Activated CD8-positive, alpha-beta T cell treated with anti-CD3 and anti-CD28 coated beads for 36 hours (primary cell): ENCODE results near the gene DGKD. TPM values are rescaled to one million over a fixed set of nuclear protein-coding genes. Genes with fewer than 3 reads are reported as not detected.

ENCODE experiments used
- ATAC-seq: fragments of 200-7000 bp; cut with Tn5 transposase; one replicate; pipeline ENCODE4 v1.10.0; 2021; ENCODE audit warnings: mild to moderate bottlenecking, moderate library complexity
- CTCF ChIA-PET: fragments of 350-600 bp; sonication (Branson Sonifier 250); formaldehyde crosslinking; loops from one replicate; lab custom pipeline; 2021; ENCODE audit warnings: antibody characterized with exemption; lab: Charles Lee
- POLR2A ChIA-PET: fragments of 350-600 bp; sonication (Branson Sonifier 250); formaldehyde crosslinking; loops from one replicate; lab custom pipeline; 2021; ENCODE audit warnings: antibody characterized with exemption; lab: Charles Lee
- DNase-seq: peaks from one replicate; pipeline ENCODE4 v3.0.0-alpha.2; 2020
- H3K27ac Mint-ChIP-seq: one replicate; pipeline ENCODE4 v1.8.0; 2021; ENCODE audit warnings: mild to moderate bottlenecking, mixed read lengths
- H3K27me3 Mint-ChIP-seq: one replicate; pipeline ENCODE4 v1.8.0; 2021; ENCODE audit warnings: mixed read lengths
- H3K36me3 Mint-ChIP-seq: one replicate; pipeline ENCODE4 v1.8.0; 2021; ENCODE audit warnings: low read depth, mixed read lengths
- H3K4me1 Mint-ChIP-seq: one replicate; pipeline ENCODE4 v1.8.0; 2021; ENCODE audit warnings: low read depth, mixed read lengths
- H3K4me3 Mint-ChIP-seq: one replicate; pipeline ENCODE4 v1.8.0; 2021; ENCODE audit warnings: mild to moderate bottlenecking, moderate library complexity, mixed read lengths
- H3K9me3 Mint-ChIP-seq: one replicate; pipeline ENCODE4 v1.8.0; 2021; ENCODE audit warnings: mixed read lengths
- intact Hi-C: fragments of 100-400 bp; cut with micrococcal nuclease; formaldehyde crosslinking; loops from one replicate; pipeline ENCODE4 v1.10.0; 2022
- total RNA-seq, 2 experiments: library from RNA; stranded (reverse); gene quantifications; one replicate each; pipeline ENCODE4 v1.2.3, GENCODE V29; 2021
- TF ChIP-seq, protein P1 (sequence below): fragments of 200-600 bp; IDR thresholded peaks from one replicate; pipeline ENCODE4 v1.8.0; 2022; ENCODE audit warnings: antibody characterized with exemption, mild to moderate bottlenecking

DGKD gene
- total RNA-seq, 2 experiments from 2014 or later = 89.6 to 99.5 TPM

DNA sequence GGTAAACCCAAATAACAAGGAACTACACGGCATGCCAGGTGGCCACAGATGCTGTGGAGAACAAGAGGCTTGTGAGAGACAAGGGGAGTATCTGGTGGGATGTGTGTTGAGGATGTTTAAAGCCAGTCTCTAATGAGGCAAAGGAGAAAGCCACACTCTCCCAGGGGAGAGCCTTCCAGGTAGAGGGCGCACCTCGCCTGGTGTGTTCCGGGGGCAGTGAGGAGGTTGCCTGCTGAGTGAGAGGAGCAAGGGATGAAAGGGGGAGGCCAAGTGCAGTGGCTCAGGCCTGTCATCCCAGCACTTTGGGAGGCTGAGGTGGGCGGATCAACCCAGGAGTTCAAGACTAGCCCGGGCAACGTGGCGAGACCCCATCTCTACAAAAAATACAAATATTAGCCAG, 30.4 kb upstream of the DGKD start:
- CTCF ChIA-PET = no interaction called here
- no peak overlapping the region for H3K27ac Mint-ChIP-seq
- no peak overlapping the region for H3K4me3 Mint-ChIP-seq
- peaks cover 9% of the 10 kb centered on the region for H3K4me1 Mint-ChIP-seq
- TF ChIP-seq, protein P1, sequence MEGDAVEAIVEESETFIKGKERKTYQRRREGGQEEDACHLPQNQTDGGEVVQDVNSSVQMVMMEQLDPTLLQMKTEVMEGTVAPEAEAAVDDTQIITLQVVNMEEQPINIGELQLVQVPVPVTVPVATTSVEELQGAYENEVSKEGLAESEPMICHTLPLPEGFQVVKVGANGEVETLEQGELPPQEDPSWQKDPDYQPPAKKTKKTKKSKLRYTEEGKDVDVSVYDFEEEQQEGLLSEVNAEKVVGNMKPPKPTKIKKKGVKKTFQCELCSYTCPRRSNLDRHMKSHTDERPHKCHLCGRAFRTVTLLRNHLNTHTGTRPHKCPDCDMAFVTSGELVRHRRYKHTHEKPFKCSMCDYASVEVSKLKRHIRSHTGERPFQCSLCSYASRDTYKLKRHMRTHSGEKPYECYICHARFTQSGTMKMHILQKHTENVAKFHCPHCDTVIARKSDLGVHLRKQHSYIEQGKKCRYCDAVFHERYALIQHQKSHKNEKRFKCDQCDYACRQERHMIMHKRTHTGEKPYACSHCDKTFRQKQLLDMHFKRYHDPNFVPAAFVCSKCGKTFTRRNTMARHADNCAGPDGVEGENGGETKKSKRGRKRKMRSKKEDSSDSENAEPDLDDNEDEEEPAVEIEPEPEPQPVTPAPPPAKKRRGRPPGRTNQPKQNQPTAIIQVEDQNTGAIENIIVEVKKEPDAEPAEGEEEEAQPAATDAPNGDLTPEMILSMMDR = no peak
- H3K36me3 Mint-ChIP-seq = no peaks in the 10 kb centered on the region
- DNase-seq (no peak), ATAC-seq (no peak)
- intact Hi-C loops = no loop called here
- no peaks in the 10 kb centered on the region for H3K9me3 Mint-ChIP-seq
- POLR2A ChIA-PET = interaction anchor here (0.6 kb wide), 1 partner anchor 494 kb away, joined by 3 read pairs; no protein-coding TSS in a partner anchor
- no peaks in the 10 kb centered on the region for H3K27me3 Mint-ChIP-seq

DNA sequence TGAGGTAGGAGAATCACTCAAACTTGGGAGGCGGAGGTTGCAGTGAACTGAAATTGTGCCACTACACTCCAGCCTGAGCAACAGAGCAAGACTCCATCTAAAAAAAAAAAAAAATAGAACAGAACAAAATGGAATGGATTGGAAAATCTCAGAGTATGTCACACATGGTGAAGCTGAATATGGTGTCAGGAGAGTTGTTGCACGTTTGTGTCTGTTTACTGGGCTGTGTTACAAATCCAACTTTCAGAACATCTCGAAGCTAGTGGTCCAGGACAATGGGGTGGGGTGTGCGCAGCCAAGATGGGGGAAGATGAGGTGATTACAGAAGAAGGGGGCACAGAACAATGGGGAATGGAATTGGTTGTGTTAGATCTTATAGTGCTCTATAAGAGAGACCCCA, 29.0 kb upstream of the DGKD start:
- peaks cover 13% of the 10 kb centered on the region for H3K4me1 Mint-ChIP-seq
- TF ChIP-seq, protein P1 = no peak
- no peaks in the 10 kb centered on the region for H3K27me3 Mint-ChIP-seq
- ChIA-PET CTCF (interaction anchor here (0.5 kb wide), 1 partner anchor 107 kb away, joined by 4 read pairs; no protein-coding TSS in a partner anchor), POLR2A (no interaction called here)
- intact Hi-C loops = no loop called here
- no peak overlapping the region for H3K4me3 Mint-ChIP-seq
- ATAC-seq = no peak
- no peak for DNase-seq
- H3K36me3 Mint-ChIP-seq = no peaks in the 10 kb centered on the region
- no peaks in the 10 kb centered on the region for H3K9me3 Mint-ChIP-seq
- no peak overlapping the region for H3K27ac Mint-ChIP-seq

DNA sequence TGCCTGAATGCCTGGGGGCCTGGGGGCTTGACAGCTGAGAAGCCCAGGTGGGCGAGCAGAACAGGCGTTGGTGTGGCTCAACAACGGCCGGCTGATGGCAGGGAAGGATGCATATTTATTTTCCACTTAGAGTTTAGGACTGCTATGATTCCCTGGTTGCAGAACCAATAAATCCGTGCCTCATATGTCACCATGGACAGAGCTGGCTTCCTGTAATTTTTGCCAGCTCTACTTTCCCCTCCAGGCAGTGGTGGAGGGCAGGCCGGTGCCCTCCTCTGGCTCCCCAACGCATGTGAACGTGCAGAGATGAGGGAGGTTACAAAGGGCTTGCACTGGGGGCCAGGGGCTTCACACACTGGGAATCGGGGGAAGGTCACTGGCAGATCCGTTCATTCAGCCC, 28.5 kb upstream of the DGKD start:
- intact Hi-C loops = no loop called here
- POLR2A ChIA-PET = no interaction called here
- CTCF ChIA-PET = interaction anchor here (0.5 kb wide), 1 partner anchor 107 kb away, joined by 4 read pairs; no protein-coding TSS in a partner anchor
- H3K27ac Mint-ChIP-seq = no peak overlapping the region
- ATAC-seq (no peak), DNase-seq (no peak)
- no peaks in the 10 kb centered on the region for H3K9me3 Mint-ChIP-seq
- peaks cover 13% of the 10 kb centered on the region for H3K4me1 Mint-ChIP-seq
- H3K4me3 Mint-ChIP-seq = no peak overlapping the region
- no peaks in the 10 kb centered on the region for H3K27me3 Mint-ChIP-seq
- no peaks in the 10 kb centered on the region for H3K36me3 Mint-ChIP-seq
- TF ChIP-seq, protein P1 = no peak

DNA sequence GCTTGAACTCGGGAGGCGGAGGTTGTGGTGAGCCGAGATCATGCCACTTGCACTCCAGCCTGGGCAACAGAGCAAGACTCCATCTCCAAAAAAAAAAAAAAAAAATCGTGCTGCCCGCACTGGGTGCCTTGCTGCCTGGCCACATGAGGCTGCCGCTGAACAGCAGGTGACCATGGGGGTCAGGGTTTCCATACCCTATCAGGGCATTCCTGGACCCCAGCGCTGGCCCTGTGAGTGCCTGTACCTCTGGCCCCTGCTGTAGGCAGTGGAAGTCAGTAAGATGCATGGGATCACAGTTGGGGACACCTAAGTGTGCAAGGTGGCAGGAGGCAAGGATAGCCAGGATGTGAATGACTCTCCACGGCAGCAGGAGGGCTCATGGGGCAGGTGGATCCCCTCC, 27.8 kb upstream of the DGKD start:
- ATAC-seq = no peak
- intact Hi-C loops = no loop called here
- Mint-ChIP-seq H3K9me3 (no peaks in the 10 kb centered on the region), H3K4me1 (peaks cover 18% of the 10 kb centered on the region), H3K4me3 (no peak overlapping the region), H3K27ac (no peak overlapping the region), H3K36me3 (no peaks in the 10 kb centered on the region), H3K27me3 (no peaks in the 10 kb centered on the region)
- no peak for DNase-seq
- CTCF ChIA-PET = no interaction called here
- TF ChIP-seq, protein P1 = no peak
- POLR2A ChIA-PET = no interaction called here

DNA sequence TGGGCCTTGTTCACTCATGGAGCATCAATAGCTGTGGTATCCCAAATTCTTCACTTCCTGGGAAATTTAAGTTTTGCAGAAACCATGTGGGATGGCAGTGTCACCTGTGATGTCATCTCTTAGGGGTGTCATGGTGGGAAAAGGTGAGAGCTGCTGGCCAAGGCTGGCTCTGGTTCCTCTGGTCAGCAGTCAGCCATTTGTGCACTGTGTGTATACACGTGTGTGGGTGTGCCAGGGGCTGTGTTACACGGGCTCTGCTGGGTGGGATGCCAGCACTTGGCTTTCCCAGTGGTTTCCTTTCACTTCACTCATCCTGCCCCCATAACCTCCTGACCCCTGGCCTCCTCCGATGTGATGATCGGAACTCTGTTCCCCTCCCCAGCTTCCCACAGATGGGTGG, 25.4 kb upstream of the DGKD start:
- TF ChIP-seq, protein P1 = no peak
- ChIA-PET CTCF (no interaction called here), POLR2A (interaction anchor here (0.5 kb wide), 1 partner anchor 229 kb away, joined by 3 read pairs; no protein-coding TSS in a partner anchor)
- Mint-ChIP-seq H3K27ac (no peak overlapping the region), H3K27me3 (no peaks in the 10 kb centered on the region), H3K4me3 (no peak overlapping the region), H3K36me3 (peaks cover 3% of the 10 kb centered on the region), H3K9me3 (peaks cover 3% of the 10 kb centered on the region), H3K4me1 (peaks cover 27% of the 10 kb centered on the region)
- no peak for ATAC-seq
- DNase-seq = no peak
- intact Hi-C loops = no loop called here
